Panc1 (cell line): Measurements from ENCODE around the gene PDE4B. TPM values are rescaled to one million over a fixed set of nuclear protein-coding genes. Genes with fewer than 3 reads are reported as not detected.

ENCODE experiments used
- ATAC-seq: fragments of 200-7000 bp; cut with Tn5 transposase; 2 replicates; pipeline ENCODE4 v1.9.1; 2020; ENCODE audit warnings: mild to moderate bottlenecking, moderate library complexity
- BruUV-seq: library from RNA; stranded (reverse); fragments of 400-500 nt; replicated peaks from 2 replicates; lab custom pipeline; 2021; lab: Mats Ljungman, UMichigan
- CTCF ChIA-PET: fragments of 300-600 bp; sonication (Branson Sonifier 250); formaldehyde crosslinking; loops from one replicate; lab custom pipeline; 2022; ENCODE audit warnings: antibody characterized with exemption; lab: Charles Lee
- POLR2A ChIA-PET: fragments of 300-600 bp; sonication (Branson Sonifier 250); formaldehyde crosslinking; loops from one replicate; lab custom pipeline; 2022; ENCODE audit warnings: antibody characterized with exemption; lab: Charles Lee
- DNase-seq: peaks from one replicate; pipeline ENCODE4 v3.0.0-alpha.2; 2010; ENCODE audit warnings: low read depth, low spot score
- H3K27ac ChIP-seq: 2 replicates; pipeline ENCODE4 v1.5.1; 2011; ENCODE audit warnings: mild to moderate bottlenecking, low read length, inconsistent platforms
- H3K27me3 ChIP-seq: fragments of 200-500 bp; sonication (Bioruptor generic); 2 replicates; pipeline ENCODE4 v1.6.0; 2014; ENCODE audit warnings: low read length, inconsistent platforms; ENCODE audit not compliant: control insufficient read depth, insufficient read depth
- H3K36me3 ChIP-seq: fragments of 200-500 bp; sonication (Bioruptor generic); 2 replicates; pipeline ENCODE4 v1.5.1; 2014; ENCODE audit warnings: inconsistent platforms, mild to moderate bottlenecking, low read length, moderate library complexity; ENCODE audit not compliant: control insufficient read depth, insufficient read depth
- H3K4me1 ChIP-seq: 2 replicates; pipeline ENCODE4 v1.5.1; 2011; ENCODE audit warnings: inconsistent platforms, mild to moderate bottlenecking, low read length, moderate library complexity; ENCODE audit not compliant: control insufficient read depth, insufficient read depth
- H3K4me3 ChIP-seq, 2 experiments: 2 replicates each; pipeline ENCODE4 v1.5.1; 2011 to 2012; ENCODE audit warnings: low read depth in 2 of 2, low read length in 2 of 2, mild to moderate bottlenecking in 2 of 2, inconsistent platforms in 1 of 2, moderate library complexity in 1 of 2
- H3K9me3 ChIP-seq: fragments of 200-500 bp; sonication (Bioruptor generic); 2 replicates; pipeline ENCODE4 v1.5.1; 2014; ENCODE audit warnings: low read depth, mild to moderate bottlenecking, inconsistent platforms, low read length, moderate library complexity; ENCODE audit not compliant: control insufficient read depth, insufficient read depth
- CTCF ChIP-seq: fragments of 450-650 bp; IDR thresholded peaks from 2 replicates; pipeline ENCODE4 v1.5.1; 2017; ENCODE audit warnings: mild to moderate bottlenecking
- POLR2AphosphoS5 ChIP-seq: IDR thresholded peaks from 2 replicates; pipeline ENCODE4 v1.6.1; 2012; ENCODE audit warnings: mild to moderate bottlenecking, low read depth, low read length, moderate library complexity
- REST ChIP-seq, 2 experiments: IDR thresholded peaks; 2 replicates each; pipeline ENCODE4 v1.6.1; 2011 to 2012; ENCODE audit warnings: low read depth in 2 of 2, control low read depth in 1 of 2, low read length in 1 of 2, mild to moderate bottlenecking in 1 of 2, moderate library complexity in 1 of 2; ENCODE audit not compliant: insufficient read depth in 1 of 2
- SIN3A ChIP-seq: IDR thresholded peaks from 2 replicates; pipeline ENCODE4 v1.6.1; 2012; ENCODE audit warnings: low read depth, mild to moderate bottlenecking, low read length, moderate library complexity, borderline replicate concordance; ENCODE audit not compliant: insufficient read depth
- TCF7L2 ChIP-seq: IDR thresholded peaks from 2 replicates; pipeline ENCODE4 v1.6.1; 2011; ENCODE audit warnings: mild to moderate bottlenecking, low read depth, low read length, inconsistent platforms
- in situ Hi-C: cut with HindIII; loops from 2 replicates; pipeline ENCODE4 v1.10.0; 2016; ENCODE audit warnings: low sequenced_read_pairs, low pct_unique_long_range_greater_than_20kb
- intact Hi-C: fragments of 100-400 bp; cut with micrococcal nuclease; formaldehyde crosslinking; loops from one replicate; pipeline ENCODE4 v1.10.0; 2022; ENCODE audit not compliant: unreplicated experiment
- total RNA-seq: library from RNA; stranded (reverse); gene quantifications from one replicate; pipeline ENCODE4 v1.2.1, GENCODE V29; 2021; ENCODE audit not compliant: unreplicated experiment

PDE4B gene
- total RNA-seq, 1 experiment from 2014 or later = 0.26 TPM

GRCh38 chr1:65952696-65953095, 160.0 kb downstream of the PDE4B start:
- CTCF ChIA-PET = no interaction called here
- no peak for TF ChIP-seq POLR2AphosphoS5
- TF ChIP-seq TCF7L2 = no peak
- TF ChIP-seq REST (IDR thresholded peaks at IDR 0.05; ENCODE audit: insufficient read depth in 1 of 2, low read depth in 2 of 2, low read length in 1 of 2) = no peak
- no peak for TF ChIP-seq CTCF
- no peak for TF ChIP-seq SIN3A
- POLR2A ChIA-PET = no interaction called here
- H3K27ac ChIP-seq = no peak overlapping the region
- H3K4me3 ChIP-seq = no peak overlapping the region
- in situ Hi-C loops = no loop called here
- no peaks in the 10 kb centered on the region for H3K36me3 ChIP-seq
- H3K9me3 ChIP-seq = no peaks in the 10 kb centered on the region
- H3K4me1 ChIP-seq = no peaks in the 10 kb centered on the region
- DNase-seq (no peak), ATAC-seq (no peak)
- no TSS peak for BruUV-seq
- no peaks in the 10 kb centered on the region; the same call in 1 of the 2 replicates for H3K27me3 ChIP-seq
- intact Hi-C loops = no loop called here

- H3K4me1 ChIP-seq = no peaks in the 10 kb centered on the region
- no peak overlapping the region for H3K27ac ChIP-seq
- POLR2A ChIA-PET = no interaction called here
- in situ Hi-C loops (no loop called here), intact Hi-C loops (no loop called here)
- H3K27me3 ChIP-seq = no peaks in the 10 kb centered on the region; the same call in 1 of the 2 replicates
- H3K9me3 ChIP-seq = no peaks in the 10 kb centered on the region
- DNase-seq = no peak
- no peak for ATAC-seq
- CTCF ChIA-PET = no interaction called here
- no peak overlapping the region for H3K4me3 ChIP-seq
- no TSS peak for BruUV-seq
- H3K36me3 ChIP-seq = no peaks in the 10 kb centered on the region
- TF ChIP-seq POLR2AphosphoS5 = no peak
- TF ChIP-seq SIN3A = no peak
- TF ChIP-seq REST (IDR thresholded peaks at IDR 0.05; ENCODE audit: insufficient read depth in 1 of 2, low read depth in 2 of 2, low read length in 1 of 2) = no peak
- TF ChIP-seq CTCF = no peak
- no peak for TF ChIP-seq TCF7L2
Observed at GRCh38 chr1:65953170-65953569, 160.5 kb downstream of the PDE4B start.
